ENCODE results near the gene SELENON.

DNA sequence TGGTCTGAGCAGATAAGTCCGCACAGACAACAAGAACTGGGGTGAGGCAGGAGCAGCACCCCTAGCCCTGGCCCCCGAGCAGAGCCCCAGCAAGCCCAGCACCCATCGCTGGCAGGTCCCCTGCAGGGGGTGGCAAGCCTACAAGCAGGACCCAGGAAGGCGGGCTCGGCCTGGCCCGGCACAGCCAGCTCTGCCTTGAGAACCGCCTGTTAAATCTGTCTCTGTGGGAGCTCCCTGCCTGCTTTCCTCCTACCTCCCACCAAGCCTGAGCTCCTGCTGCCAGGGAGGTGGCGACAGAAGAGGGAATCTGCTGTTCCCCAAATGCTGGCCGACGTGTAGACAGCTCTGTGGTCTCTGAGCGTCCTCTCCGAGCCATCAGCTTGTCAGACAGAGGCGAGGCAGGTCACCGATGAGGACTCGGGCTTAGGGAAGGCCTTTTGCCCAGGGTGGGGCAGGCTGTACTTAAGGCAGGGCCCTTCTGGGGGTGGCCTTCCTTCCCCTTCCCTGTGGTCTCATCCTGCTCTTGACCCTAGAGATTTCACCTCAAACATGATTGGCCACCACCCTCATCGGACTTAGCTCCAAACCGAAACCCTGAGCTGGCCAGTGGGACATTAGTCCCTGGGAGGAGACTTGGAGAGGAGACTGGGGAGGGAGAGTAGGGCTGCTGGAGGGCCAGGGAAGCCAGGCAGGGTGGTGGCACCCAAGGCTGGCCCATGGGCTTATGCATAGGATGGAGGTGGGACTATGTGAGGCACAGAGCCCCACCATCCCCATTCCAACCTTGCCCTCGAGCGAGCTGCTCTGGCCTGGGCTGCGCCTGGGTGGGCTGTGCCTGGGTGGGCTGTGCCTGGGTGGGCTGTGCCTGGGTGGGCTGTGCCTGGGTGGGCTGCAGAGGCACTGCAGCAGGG, 7.7 kb downstream of the SELENON start:
- TF ChIP-seq CTCF (IDR thresholded peaks at IDR 0.05) (no peak), POLR2A (IDR thresholded peaks at IDR 0.05) (no peak)

All from breast epithelium (tissue), 3 donors.